ENCODE results near the gene CST9.

DNA sequence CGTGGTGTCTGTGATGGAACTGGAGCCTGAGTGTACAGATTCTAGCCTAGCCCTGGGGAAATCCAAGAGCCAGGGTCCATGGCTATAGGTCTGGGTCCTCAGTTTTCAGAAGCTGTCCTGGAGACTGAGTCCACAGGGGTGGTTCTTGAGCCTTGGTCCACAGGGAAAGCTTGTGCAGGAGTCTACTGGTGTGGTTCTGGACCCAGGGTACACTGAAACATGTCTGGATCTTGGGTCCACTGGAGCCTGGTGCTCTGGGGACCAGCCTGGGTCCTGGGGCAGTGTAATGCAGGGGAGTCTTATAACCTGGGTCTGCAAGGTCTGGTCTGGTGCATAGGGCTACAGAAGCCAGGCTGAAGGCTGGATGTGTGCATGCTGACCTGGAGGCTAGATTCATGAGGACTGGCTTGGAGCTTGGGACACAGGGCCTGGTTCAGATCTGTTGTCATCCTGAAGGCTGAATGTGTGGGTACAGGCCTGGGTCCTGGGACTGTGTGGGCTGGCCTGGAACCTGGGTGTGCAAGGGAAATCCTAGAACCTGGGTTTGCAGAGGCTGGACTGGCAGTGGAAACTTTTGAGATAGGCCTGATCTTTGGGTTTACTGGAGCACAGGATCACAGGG lies 42.9 kb downstream of the CST9 start:
- TF ChIP-seq POLR2A (IDR thresholded peaks at IDR 0.05; ENCODE audit: low read depth, low read length) = no peak
- no peak for TF ChIP-seq SIN3A (IDR thresholded peaks at IDR 0.05; ENCODE audit: low read depth, low read length)
- no peak for TF ChIP-seq FOS (IDR thresholded peaks at IDR 0.05; ENCODE audit: borderline replicate concordance, extremely low read depth, insufficient read length)
- no peak for TF ChIP-seq ZNF274 (IDR thresholded peaks at IDR 0.05; ENCODE audit: insufficient read depth, insufficient read length)
- no peak for TF ChIP-seq ZBTB40 (IDR thresholded peaks at IDR 0.05; ENCODE audit: borderline replicate concordance)
- no peak for TF ChIP-seq SUPT20H (IDR thresholded peaks at IDR 0.05; ENCODE audit: borderline replicate concordance, control insufficient read depth, low read depth, low read length)
- no peak for TF ChIP-seq CTCF (IDR thresholded peaks at IDR 0.05 in 2 of 3, conservative IDR thresholded peaks at IDR 0.05 in 1 of 3; ENCODE audit: control insufficient read depth in 2 of 3, extremely low read depth in 1 of 3, insufficient read depth in 1 of 3, low read depth in 3 of 3, low read length in 3 of 3)
- TF ChIP-seq EP300 (IDR thresholded peaks at IDR 0.05; ENCODE audit: borderline replicate concordance in 1 of 2, control insufficient read depth in 1 of 2, low read depth in 2 of 2, low read length in 2 of 2) = no peak
- TF ChIP-seq, protein P1, sequence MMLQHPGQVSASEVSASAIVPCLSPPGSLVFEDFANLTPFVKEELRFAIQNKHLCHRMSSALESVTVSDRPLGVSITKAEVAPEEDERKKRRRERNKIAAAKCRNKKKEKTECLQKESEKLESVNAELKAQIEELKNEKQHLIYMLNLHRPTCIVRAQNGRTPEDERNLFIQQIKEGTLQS (IDR thresholded peaks at IDR 0.05; ENCODE audit: borderline replicate concordance, extremely low read depth, low read depth, low read length) = no peak
- TF ChIP-seq CBX5 (IDR thresholded peaks at IDR 0.05; ENCODE audit: low read depth) = no peak
- TF ChIP-seq YY1 (IDR thresholded peaks at IDR 0.05; ENCODE audit: low read depth, low read length) = no peak
